ENCODE measurements around the gene KCNE3. TPM values are rescaled to one million over a fixed set of nuclear protein-coding genes. Genes with fewer than 3 reads are reported as not detected.

Gene KCNE3
- total RNA-seq, 2 experiments from 2014 or later: not detected

GRCh38 chr11:74443071-74443864 is 24.1 kb downstream of the KCNE3 start:
- TF ChIP-seq, protein P1, sequence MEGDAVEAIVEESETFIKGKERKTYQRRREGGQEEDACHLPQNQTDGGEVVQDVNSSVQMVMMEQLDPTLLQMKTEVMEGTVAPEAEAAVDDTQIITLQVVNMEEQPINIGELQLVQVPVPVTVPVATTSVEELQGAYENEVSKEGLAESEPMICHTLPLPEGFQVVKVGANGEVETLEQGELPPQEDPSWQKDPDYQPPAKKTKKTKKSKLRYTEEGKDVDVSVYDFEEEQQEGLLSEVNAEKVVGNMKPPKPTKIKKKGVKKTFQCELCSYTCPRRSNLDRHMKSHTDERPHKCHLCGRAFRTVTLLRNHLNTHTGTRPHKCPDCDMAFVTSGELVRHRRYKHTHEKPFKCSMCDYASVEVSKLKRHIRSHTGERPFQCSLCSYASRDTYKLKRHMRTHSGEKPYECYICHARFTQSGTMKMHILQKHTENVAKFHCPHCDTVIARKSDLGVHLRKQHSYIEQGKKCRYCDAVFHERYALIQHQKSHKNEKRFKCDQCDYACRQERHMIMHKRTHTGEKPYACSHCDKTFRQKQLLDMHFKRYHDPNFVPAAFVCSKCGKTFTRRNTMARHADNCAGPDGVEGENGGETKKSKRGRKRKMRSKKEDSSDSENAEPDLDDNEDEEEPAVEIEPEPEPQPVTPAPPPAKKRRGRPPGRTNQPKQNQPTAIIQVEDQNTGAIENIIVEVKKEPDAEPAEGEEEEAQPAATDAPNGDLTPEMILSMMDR (IDR thresholded peaks at IDR 0.05): no peak
- ATAC-seq: no peak
- ChIA-PET POLR2A (no interaction called here), CTCF (interaction anchor here (3.8 to 11.7 kb wide), 2 partner anchors 10 to 51 kb away, joined by 12 to 190 read pairs; no protein-coding TSS in a partner anchor)
- intact Hi-C loops (cut with micrococcal nuclease): no loop called here
- DNase-seq: no peak
- Mint-ChIP-seq H3K27me3 (no peaks in the 10 kb centered on the region), H3K27ac (no peak overlapping the region), H3K4me3 (no peak overlapping the region), H3K9me3 (no peaks in the 10 kb centered on the region), H3K4me1 (ENCODE audit: low read depth) (no peaks in the 10 kb centered on the region), H3K36me3 (ENCODE audit: low read depth) (no peaks in the 10 kb centered on the region)

- Mint-ChIP-seq H3K27ac (no peak overlapping the region), H3K9me3 (no peaks in the 10 kb centered on the region), H3K4me1 (ENCODE audit: low read depth) (no peaks in the 10 kb centered on the region), H3K4me3 (no peak overlapping the region), H3K36me3 (ENCODE audit: low read depth) (no peaks in the 10 kb centered on the region), H3K27me3 (no peaks in the 10 kb centered on the region)
- CTCF ChIA-PET: interaction anchor here (3.8 kb wide), 1 partner anchor 11 kb away, joined by 12 read pairs; no protein-coding TSS in a partner anchor
- DNase-seq (no peak), ATAC-seq (no peak)
- TF ChIP-seq, protein P1 (IDR thresholded peaks at IDR 0.05): no peak
- intact Hi-C loops (cut with micrococcal nuclease): no loop called here
- POLR2A ChIA-PET: no interaction called here
These were observed 24.7 kb downstream of the KCNE3 start for GRCh38 chr11:74442636-74443035.

GRCh38 chr11:74438681-74439080 is 28.7 kb downstream of the KCNE3 start:
- TF ChIP-seq, protein P1 (IDR thresholded peaks at IDR 0.05): no peak
- no peak for DNase-seq
- Mint-ChIP-seq H3K9me3 (no peaks in the 10 kb centered on the region), H3K36me3 (ENCODE audit: low read depth) (no peaks in the 10 kb centered on the region), H3K27me3 (peaks cover 1% of the 10 kb centered on the region), H3K4me1 (ENCODE audit: low read depth) (no peaks in the 10 kb centered on the region), H3K4me3 (no peak overlapping the region), H3K27ac (no peak overlapping the region)
- intact Hi-C loops (cut with micrococcal nuclease): no loop called here
- CTCF ChIA-PET: interaction anchor here (0.8 to 2.5 kb wide), 3 partner anchors 11 to 14 kb away, joined by 3 to 23 read pairs (median 6); no protein-coding TSS in a partner anchor
- POLR2A ChIA-PET: no interaction called here
- no peak for ATAC-seq

GRCh38 chr11:74437441-74438042 is 29.8 kb downstream of the KCNE3 start:
- Mint-ChIP-seq H3K27ac (no peak overlapping the region), H3K4me3 (no peak overlapping the region), H3K4me1 (ENCODE audit: low read depth) (no peaks in the 10 kb centered on the region), H3K27me3 (peaks cover 1% of the 10 kb centered on the region), H3K9me3 (no peaks in the 10 kb centered on the region), H3K36me3 (ENCODE audit: low read depth) (no peaks in the 10 kb centered on the region)
- TF ChIP-seq, protein P1 (IDR thresholded peaks at IDR 0.05): no peak
- no peak for ATAC-seq
- no peak for DNase-seq
- ChIA-PET CTCF (interaction anchor here (1.2 to 3.4 kb wide), 5 partner anchors 12 to 133 kb away, joined by 3 to 23 read pairs (median 6); no protein-coding TSS in a partner anchor), POLR2A (no interaction called here)
- intact Hi-C loops (cut with micrococcal nuclease): no loop called here

DNA sequence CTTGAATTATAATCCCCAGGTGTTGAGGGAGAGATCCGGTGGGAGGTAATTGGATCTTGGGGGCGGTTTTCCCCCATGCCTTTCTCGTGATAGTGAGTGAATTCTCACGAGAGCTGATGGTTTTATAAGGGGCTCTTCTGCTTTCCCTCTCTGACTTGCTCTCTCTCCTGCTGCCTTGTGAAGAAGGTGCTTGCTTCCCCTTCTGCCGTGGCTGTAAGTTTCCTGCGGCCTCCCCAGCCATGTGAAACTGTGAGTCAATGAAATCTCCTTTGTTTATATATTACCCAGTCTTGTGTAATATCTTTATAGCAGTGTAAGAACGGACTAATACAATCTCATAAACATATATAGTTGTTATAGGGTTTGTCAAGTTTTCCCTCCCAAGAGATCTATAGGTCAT is 32.8 kb downstream of the KCNE3 start:
- no peaks in the 10 kb centered on the region for H3K36me3 Mint-ChIP-seq (ENCODE audit: low read depth)
- TF ChIP-seq, protein P1 (IDR thresholded peaks at IDR 0.05): no peak
- H3K27ac Mint-ChIP-seq: no peak overlapping the region
- no peaks in the 10 kb centered on the region for H3K9me3 Mint-ChIP-seq
- ChIA-PET CTCF (interaction anchor here (1.0 kb wide), 1 partner anchor 113 kb away, joined by 3 read pairs; no protein-coding TSS in a partner anchor), POLR2A (no interaction called here)
- intact Hi-C loops (cut with micrococcal nuclease): no loop called here
- DNase-seq (no peak), ATAC-seq (no peak)
- H3K4me1 Mint-ChIP-seq (ENCODE audit: low read depth): no peaks in the 10 kb centered on the region
- H3K4me3 Mint-ChIP-seq: no peak overlapping the region
- peaks cover 1% of the 10 kb centered on the region for H3K27me3 Mint-ChIP-seq
